GM03348 (cell line): ENCODE data around the gene ORAI3.

Experiments
- DNase-seq: peaks from one replicate; pipeline ENCODE4 v3.0.0; 2012; ENCODE audit warnings: low spot score

Gene ORAI3

DNA sequence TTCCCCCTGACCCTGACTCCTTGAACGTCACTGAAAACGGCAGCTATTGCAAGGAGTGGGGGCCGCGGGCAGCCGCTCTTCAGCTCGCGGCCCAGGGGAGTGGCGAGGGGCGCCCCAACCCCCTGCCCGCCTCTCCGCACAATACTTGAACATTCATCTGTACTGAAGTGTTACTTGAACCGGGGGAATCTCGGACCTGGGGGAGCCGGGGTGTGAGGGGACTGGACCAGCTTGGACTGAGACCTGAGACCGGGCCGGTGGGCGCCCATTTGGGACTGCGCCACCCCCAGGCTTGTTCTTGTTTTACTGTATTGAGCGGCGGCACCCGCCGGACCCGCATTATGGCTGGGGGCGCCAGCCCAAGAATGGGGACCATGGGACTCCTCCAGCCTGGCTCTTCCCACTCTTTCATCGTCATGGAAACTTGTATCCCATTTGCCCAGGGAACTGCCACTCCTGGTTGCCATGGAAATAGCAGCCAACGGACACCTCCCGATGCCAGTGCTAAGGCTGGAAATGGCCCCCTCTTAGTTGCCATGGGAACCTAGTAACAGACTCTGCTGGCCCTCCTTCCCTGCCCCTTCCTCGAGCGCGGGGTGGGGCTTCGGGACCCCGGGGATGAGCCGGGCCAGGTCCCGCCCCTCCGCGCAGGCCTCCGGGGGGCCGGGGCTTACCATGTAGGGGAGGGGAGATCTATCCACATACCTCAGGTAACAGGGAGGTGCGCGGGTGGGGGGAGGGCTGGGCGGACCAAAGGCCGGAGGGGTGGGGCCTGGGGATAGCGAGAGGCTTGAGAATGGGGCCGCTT lies 805 bp upstream of the ORAI3 start:
- DNase-seq: peak; percentile 94

DNA sequence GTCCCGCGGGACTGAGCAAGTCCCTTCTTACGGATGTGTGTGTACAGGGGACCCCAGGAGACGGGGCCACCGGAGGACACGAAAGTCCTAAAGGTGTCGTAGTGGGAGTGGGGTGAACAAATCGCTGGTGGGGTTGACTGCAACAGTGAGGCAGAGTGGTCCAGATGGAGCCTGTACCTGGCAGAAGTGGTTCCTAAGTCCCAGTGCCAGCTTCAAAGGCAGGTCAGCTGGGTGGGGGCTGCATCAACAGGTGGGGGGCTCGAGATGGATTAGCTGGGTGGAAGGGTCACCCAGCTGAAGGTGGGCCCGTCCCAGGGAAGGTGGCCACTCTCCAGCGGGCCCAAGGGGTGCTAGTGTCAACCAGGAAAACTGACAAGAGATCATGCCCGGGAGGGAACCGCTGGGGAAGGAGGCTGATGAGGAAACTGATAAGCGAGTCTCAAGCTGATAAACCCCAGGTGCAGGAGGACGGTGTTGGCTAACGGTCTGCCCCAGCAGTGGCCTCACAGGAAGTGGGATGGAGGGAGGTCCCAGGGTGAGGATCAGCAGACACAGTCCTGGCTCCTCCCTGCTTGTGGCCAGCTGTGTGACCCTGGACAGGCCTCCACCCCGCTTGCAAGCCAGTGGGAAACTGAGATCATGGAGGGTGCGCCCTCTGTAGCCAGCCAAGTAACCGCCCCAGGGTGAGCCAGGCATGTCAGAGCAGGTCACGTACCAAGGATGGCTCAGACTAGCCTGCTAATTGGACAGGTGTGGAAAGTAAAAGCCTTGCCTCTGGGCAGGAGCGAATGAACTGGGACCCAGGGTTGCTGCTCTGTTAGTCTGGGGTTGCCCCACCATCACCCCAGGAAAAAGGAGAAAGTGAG lies 1.0 kb downstream of the ORAI3 start:
- peak; percentile 81 for DNase-seq

DNA sequence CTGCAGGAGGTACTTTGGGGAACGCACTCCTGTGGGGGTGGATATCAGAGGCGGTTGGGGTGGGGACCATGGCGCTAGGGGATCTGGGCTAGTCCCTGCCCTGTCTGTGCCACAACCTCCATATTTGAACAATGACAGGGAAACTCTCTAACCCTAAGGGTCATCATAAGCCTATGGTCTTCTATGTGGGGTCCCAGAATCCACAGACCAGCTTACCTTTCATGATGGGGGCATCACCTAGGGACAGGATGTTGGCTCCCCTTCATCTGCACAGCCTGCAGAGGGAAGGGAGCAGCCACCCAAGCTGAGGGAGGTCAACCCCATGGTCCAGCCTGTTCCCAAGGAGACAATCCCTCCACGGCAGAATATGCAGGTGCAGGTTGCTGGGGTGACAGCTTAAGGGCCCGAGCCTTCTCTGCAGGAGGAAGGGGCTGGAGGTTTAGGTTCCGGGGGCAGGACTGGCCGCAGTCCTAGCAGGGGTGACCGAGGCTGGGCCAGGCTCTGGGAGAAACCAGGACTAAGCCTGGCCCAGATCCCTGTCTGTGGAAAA lies 1.7 kb downstream of the ORAI3 start:
- no peak for DNase-seq

DNA sequence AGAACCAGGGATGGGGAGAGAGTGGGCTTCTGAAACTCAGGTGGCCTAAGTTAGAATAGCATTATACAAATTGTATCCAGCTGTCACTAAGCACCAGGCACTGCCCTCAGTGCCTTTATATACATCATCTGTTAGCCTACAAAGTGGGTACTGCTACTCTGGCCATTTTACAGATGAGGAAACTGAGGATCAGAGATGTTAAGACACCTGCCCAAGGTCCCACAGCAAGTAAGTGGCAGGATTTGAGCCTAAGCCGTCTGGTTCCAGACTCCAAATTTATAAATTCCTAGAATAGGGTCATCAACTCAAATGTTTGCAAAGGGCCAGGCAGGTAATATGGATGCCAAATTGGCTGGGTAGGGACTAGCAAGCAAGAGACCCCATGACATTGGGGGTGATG lies 2.3 kb downstream of the ORAI3 start:
- no peak for DNase-seq

DNA sequence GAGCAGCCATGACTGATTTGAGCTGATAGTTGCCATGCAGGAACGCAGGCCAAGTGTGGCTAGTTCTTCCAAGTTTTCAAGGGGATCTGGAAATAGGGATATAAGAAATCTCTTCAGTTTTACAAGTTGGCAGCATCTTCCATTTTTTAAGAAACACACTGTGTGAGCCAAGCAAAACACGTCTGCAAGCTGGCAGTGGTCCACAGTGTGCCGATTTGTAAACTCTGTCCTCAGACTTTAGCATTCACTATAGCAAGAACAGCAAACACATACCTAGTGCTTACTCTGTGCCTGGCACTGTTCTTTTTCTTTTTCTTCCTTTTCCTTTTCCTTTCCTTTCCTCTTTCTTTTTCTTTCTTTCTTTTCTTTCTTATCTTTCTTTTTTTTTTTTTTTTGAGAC lies 2.9 kb downstream of the ORAI3 start:
- no peak for DNase-seq

DNA sequence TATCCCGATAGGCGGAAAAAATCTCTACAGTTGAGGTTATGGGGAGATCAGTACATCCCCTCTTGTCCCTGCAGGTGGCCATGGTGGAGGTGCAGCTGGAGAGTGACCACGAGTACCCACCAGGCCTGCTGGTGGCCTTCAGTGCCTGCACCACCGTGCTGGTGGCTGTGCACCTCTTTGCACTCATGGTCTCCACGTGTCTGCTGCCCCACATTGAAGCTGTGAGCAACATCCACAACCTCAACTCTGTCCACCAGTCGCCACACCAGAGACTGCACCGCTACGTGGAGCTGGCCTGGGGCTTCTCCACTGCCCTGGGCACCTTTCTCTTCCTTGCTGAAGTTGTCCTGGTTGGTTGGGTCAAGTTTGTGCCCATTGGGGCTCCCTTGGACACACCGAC lies 4.2 kb downstream of the ORAI3 start:
- DNase-seq: no peak

DNA sequence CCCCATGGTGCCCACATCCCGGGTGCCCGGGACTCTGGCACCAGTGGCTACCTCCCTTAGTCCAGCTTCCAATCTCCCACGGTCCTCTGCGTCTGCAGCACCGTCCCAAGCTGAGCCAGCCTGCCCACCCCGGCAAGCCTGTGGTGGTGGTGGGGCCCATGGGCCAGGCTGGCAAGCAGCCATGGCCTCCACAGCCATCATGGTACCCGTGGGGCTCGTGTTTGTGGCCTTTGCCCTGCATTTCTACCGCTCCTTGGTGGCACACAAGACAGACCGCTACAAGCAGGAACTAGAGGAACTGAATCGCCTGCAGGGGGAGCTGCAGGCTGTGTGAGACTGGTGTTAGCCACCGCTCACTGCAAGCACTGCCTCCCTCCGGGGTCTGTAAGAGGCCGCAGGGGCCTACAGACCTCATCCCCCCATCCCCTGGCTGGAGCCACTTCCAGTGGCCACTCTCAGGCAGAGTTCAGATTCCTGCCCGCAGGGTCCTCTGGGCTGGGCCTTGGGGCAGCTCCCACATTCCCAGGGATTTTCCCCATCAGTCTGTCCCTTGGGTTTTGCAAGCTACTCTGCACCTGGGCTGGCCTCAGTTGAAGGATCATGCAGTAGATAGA lies 4.8 kb downstream of the ORAI3 start:
- DNase-seq: peak; percentile 59

DNA sequence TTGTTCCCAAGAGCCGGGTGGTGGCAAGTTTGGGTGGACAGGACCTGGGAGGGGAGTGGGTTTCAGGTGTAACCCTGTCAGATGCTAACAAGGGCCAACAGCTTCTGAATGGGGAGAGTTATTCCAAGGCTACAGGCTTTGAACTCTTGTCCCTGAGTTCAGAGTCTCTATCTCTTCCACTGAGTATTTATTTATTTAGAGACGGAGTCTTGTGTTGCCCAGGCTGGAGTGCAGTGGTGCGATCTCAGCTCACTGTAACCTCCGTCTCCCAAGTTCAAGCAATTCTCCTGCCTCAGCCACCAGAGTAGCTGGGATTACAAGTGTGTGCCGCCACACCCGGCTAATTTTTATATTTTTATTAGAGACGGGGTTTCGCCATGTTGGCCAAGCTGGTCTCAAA lies 6.1 kb downstream of the ORAI3 start:
- no peak for DNase-seq

DNA sequence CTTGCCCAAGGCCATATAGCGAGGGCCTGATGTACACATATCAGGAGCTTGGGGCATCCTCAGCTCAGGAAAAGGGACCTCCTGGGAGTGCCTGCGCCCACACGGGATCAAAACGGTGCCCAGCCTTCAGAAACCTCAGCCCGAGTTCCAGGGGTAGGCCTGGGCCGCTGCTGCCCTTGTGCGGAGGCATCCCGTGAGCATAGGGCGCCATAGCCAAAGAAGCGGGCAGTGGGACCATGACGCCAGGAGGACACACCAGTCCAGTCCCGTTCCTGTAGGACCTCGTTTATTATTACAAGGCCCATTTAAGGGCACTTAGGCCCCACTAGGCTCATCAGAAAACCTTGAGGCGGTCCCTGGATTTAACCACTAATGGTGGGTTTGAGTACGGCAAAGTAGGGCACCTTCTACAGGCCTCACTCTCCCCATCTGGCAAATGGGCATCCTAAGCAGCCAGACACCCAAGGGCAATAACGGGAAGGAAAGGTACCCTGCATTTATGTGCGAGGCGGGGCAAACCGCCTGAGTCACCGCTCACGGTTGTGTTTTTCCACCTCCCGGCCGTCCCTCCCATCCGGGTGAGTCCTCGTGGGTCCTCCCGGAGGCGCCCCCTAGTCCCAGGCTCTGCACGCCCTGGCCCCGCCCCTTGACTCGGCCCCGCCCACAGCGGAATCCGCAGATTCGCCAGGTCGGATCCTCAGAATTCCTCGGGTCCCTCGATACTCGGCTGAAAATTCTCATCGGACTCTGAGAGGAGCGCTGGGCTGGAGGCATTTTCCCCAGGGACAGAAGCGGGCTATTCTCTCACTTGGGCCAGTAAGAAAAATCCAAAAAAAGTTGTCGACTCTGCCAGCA lies 8.0 kb downstream of the ORAI3 start:
- peak; percentile 93 for DNase-seq

DNA sequence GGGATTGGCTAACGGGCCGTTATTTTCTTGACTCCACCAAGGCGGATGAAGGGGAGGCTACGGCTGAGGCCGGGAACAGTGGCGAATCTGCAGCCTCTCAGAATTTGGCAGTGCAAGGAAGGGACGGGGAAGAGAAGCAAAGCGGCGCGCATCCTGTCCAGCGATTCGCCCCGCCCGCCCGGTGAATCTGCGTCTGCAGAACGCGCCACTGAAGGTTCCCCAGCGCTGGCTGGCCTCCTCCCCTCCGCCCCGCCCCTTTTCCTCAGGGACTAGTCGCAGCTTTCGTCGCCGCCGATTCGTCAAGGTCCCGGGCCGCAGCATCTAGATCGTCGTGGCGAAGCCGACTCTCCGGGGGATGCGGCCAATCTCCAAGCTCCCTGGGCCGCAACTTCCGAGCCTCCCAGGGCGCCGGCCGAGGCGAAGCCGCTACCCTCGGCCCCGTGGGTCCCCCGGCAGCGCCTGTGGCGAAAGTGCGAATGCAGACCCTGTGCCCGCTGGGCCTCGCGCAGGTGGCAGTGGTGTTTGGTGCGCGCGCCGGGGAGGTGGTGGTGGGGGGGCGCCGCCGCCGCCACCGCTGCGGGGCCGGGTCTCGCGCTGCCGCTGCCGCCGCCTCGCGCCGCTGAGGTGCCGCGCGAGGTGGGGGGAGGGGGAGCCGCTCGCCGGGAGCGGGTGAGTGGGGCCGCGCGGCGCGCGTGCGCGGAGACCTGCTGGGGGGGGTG lies 8.7 kb downstream of the ORAI3 start, which contains the start of gene SETD1A:
Gene SETD1A (plus strand): TSS at position 299 of the 719 bp plus-strand sequence. CDS start 978 bp downstream, outside the sequence.
- DNase-seq: peak; percentile 97

DNA sequence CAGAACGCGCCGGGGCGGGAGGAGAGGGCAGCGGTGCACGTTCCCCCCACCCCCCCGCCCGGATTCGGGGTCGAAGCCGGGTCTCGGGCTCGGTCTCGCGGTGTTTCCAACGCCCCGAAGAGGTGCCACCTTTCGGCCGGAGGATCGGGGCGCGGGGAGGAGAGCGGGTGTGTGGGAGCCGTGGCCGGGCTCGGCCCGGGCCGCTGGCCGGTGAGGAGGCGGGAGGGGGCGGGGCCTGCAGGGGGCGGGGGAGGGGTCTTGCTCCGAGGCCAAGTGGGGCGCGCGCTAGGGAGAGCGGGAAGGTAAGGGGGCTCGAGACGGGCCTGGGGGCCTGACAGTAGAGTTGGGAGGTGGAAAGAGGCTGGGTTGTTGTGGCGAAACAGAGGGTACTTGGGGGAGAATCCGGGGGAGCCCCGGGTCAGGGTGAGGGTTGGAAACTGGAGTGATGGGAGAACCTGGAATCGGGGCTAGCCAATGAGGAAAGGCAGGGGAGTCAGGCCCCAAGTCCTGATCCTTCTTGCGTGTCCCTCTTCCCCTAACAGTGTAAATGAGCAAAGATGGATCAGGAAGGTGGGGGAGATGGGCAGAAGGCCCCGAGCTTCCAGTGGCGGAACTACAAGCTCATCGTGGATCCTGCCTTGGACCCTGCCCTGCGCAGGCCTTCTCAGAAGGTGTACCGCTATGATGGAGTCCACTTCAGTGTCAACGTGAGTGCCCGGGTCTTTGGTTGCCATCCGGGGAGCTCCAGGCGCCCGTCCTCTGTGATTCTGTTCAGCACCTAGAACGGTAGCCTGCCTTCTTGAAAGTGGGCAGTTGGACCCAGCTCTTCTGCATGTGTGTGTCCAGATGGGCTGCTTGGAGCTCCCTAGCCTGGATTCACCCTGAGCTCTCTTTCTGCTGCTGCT lies 9.6 kb downstream of the ORAI3 start:
- peak; percentile 91 for DNase-seq

DNA sequence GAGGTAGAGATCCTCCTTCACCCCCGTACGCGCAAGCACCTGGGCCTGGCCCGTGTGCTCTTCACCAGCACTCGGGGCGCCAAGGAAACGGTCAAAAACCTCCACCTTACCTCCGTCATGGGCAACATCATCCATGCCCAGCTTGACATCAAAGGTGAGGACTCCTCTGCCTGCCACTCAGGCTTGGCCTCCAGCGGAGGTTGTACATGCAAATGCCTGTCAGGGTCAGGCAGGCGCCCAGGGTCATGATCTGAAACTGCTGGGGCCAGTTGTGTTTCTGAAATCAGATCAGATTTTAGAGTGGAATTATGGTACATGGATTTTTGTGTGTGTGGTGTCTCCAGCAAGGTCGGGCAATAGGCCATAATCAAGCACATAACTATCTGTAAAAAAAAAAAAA lies 12.5 kb downstream of the ORAI3 start:
- DNase-seq: no peak

DNA sequence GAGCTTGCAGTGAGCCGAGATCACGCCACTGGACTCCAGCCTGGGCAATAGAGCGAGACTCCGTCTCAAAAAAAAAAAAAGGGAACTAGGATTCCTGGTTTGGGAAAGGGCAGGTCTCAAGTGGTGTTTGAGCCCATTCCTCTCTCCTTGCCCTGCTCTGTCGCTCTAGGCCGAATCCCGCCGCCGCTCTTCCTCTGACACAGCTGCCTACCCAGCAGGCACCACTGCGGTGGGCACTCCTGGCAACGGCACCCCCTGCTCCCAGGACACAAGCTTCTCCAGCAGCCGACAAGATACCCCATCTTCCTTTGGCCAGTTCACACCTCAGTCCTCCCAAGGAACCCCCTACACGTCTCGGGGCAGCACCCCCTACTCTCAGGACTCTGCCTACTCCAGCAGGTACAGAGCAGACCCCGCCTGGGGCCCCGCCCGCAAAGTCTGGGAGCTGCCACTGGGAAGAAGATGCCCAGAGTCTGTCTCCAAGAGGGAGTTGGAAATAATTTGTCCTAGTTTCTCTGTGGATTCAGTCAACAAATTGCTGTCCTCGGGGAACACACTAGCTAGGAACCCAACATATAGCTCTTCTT lies 15.2 kb downstream of the ORAI3 start:
- DNase-seq: no peak

DNA sequence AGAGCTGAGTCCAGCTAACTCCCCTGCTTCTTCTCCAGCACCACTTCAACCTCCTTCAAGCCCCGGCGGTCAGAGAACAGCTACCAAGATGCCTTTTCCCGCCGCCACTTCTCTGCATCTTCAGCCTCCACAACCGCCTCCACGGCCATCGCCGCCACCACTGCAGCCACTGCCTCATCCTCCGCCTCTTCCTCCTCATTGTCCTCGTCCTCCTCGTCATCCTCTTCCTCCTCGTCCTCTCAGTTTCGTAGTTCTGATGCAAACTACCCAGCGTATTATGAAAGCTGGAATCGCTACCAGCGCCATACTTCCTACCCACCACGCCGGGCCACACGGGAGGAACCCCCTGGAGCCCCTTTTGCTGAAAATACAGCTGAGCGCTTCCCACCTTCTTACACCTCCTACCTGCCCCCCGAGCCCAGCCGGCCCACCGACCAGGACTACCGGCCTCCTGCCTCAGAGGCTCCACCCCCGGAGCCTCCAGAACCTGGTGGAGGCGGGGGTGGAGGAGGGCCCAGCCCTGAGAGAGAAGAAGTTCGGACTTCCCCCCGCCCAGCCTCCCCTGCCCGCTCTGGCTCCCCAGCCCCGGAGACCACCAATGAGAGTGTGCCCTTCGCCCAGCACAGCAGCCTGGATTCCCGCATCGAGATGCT lies 15.8 kb downstream of the ORAI3 start:
- DNase-seq: no peak

DNA sequence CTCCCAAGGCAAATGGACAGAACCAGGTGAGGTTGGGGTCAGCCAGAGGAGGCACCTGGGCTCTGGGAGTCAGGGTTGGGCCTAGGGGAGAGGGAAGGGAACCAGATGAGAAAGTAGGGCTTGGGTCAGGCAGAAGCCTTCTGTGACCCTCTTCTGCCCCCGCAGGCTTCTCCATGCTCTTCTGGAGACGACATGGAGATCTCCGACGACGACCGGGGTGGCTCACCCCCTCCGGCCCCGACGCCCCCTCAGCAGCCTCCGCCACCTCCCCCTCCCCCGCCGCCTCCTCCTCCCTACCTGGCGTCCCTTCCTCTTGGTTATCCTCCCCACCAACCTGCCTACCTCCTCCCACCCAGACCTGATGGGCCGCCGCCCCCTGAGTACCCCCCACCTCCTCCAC lies 16.6 kb downstream of the ORAI3 start:
- DNase-seq: no peak

DNA sequence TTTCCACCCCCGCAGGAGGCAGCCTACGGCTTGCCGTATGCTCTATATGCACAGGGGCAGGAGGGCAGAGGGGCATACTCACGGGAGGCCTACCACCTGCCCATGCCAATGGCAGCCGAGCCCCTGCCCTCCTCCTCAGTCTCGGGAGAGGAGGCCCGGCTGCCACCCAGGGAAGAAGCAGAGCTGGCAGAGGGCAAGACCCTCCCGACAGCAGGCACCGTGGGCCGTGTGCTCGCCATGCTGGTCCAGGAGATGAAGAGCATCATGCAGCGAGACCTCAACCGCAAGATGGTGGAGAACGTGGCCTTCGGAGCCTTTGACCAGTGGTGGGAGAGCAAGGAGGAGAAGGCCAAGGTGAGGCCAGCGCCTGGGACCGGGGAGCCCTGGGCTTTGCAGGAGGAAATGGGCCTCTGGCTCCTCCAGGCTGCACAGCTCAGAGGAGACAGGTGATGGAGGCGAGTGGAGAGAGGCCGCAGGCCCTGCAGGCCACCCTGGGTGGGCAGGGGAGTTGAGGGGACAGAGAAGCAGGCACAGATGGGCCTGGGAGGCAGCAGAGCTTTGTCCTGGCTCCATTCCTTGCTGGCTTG lies 17.3 kb downstream of the ORAI3 start:
- DNase-seq: no peak

DNA sequence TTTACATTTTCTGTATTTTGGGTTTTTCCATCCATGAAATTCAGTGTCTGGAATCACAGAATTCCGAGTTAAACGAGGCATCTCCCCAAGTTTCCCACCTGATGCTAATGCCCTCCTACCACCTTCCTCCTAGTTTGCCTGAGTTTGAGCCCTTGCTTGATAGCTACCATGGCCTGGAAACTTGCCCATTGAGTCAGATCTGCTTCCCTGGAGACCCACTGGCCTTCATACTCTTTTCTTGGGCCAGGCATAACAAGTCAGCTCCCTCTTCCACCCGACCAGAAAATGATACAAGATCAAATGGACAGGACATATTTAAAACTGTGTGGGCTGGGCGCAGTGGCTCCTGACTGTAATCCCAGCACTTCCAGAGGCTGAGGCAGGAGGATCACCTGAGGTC lies 18.9 kb downstream of the ORAI3 start:
- no peak for DNase-seq

DNA sequence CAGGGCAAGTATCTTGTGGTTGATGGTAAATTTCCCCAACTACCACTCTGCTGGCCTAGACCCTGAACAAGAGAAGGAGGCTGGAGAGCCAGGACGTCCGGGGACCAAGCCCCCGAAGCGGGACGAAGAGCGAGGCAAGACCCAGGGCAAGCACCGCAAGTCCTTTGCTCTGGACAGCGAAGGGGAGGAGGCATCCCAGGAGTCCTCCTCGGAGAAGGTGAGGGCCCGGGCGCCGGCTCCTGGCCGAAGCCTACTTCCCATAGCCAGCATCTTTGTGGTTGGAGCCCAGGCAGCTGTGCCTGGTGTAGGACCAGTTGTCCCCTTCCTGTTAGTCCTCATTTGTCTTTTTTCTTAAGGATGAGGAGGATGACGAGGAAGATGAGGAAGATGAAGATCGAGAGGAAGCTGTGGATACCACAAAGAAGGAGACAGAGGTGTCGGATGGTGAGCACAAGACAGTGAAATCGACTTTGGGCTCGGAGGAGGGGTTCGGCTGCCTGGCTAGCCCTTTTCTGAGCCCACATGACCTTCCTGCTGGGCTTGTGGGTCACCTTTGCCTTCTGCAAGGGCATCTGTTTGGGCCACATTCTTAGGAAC lies 20.5 kb downstream of the ORAI3 start:
- no peak for DNase-seq
